GM18508 (cell line): ENCODE data around the gene USP32.
"Not testable (repeated sequence)": the region's sequence is repeated elsewhere in the genome, so short reads cannot be mapped to it uniquely, and the experiment has no call there.

Experiments
- ATAC-seq: cut with Tn5 transposase; IDR thresholded peaks from one replicate; pipeline ENCODE4 v1.9.1; 2021; ENCODE audit warnings: moderate number of reproducible peaks; ENCODE audit not compliant: insufficient read depth, unreplicated experiment

The USP32 gene

GRCh38 chr17:60190032-60190431 is 201.9 kb downstream of the USP32 start:
- ATAC-seq, result not testable (repeated sequence)

- ATAC-seq, result no peak
Observed at GRCh38 chr17:60188759-60189158, 203.2 kb downstream of the USP32 start.

GRCh38 chr17:60186846-60187745 is 204.8 kb downstream of the USP32 start:
- ATAC-seq, result not testable (repeated sequence)

GRCh38 chr17:60186372-60186771 is 205.6 kb downstream of the USP32 start:
- ATAC-seq, result not testable (repeated sequence)

GRCh38 chr17:60180380-60180779 is 211.6 kb downstream of the USP32 start:
- ATAC-seq, result not testable (repeated sequence)

GRCh38 chr17:60178180-60178579 is 213.8 kb downstream of the USP32 start:
- ATAC-seq, result not testable (repeated sequence)

GRCh38 chr17:60176763-60177162 is 215.2 kb downstream of the USP32 start:
- not testable (repeated sequence) for ATAC-seq

GRCh38 chr17:60174767-60175166 is 217.2 kb downstream of the USP32 start:
- ATAC-seq, result not testable (repeated sequence)

- ATAC-seq, result no peak
Observed at GRCh38 chr17:60174035-60174434, 217.9 kb downstream of the USP32 start.

GRCh38 chr17:60173304-60173819 is 218.6 kb downstream of the USP32 start:
- no peak for ATAC-seq

- ATAC-seq, result no peak
Observed at GRCh38 chr17:60171753-60172079, 220.2 kb downstream of the USP32 start.

GRCh38 chr17:60170835-60171752 is 220.8 kb downstream of the USP32 start:
- no peak for ATAC-seq

GRCh38 chr17:60169921-60170817 is 221.8 kb downstream of the USP32 start:
- no peak for ATAC-seq

GRCh38 chr17:60168654-60169053 is 223.3 kb downstream of the USP32 start:
- ATAC-seq, result no peak

GRCh38 chr17:60167065-60167741 is 224.7 kb downstream of the USP32 start:
- ATAC-seq, result no peak

- no peak for ATAC-seq
Observed at GRCh38 chr17:60165971-60166370, 226.0 kb downstream of the USP32 start.

GRCh38 chr17:60165223-60165622 is 226.7 kb downstream of the USP32 start:
- ATAC-seq, result no peak

GRCh38 chr17:60164697-60165096 is 227.2 kb downstream of the USP32 start:
- ATAC-seq, result no peak

GRCh38 chr17:60164164-60164563 is 227.8 kb downstream of the USP32 start:
- no peak for ATAC-seq
